H1 (cell line): ENCODE data around the gene MRPS27. TPM values are rescaled to one million over a fixed set of nuclear protein-coding genes. Genes with fewer than 3 reads are reported as not detected.

Source experiments
- BACH1 ChIP-seq: IDR thresholded peaks from 2 replicates; pipeline ENCODE4 v1.6.1; 2012; ENCODE audit warnings: low read length, improper control_type of control experiment
- BCL11A ChIP-seq, 2 experiments: IDR thresholded peaks; one replicate each; pipeline ENCODE4 v1.6.1; 2011; ENCODE audit warnings: low read depth in 2 of 2, low read length in 2 of 2, mild to moderate bottlenecking in 2 of 2
- BRCA1 ChIP-seq: IDR thresholded peaks from 2 replicates; pipeline ENCODE4 v1.6.1; 2012; ENCODE audit warnings: low read depth, low read length, improper control_type of control experiment
- CHD2 ChIP-seq: IDR thresholded peaks from 2 replicates; pipeline ENCODE4 v1.6.1; 2012; ENCODE audit warnings: low read length, improper control_type of control experiment
- CREB1 ChIP-seq: IDR thresholded peaks from 2 replicates; pipeline ENCODE4 v1.6.1; 2012; ENCODE audit warnings: inconsistent platforms
- EZH2 ChIP-seq: fragments of 200-600 bp; sonication (generic); IDR thresholded peaks from 2 replicates; pipeline ENCODE4 v1.7.1; 2012; ENCODE audit warnings: low read depth, mild to moderate bottlenecking, moderate library complexity, low read length, inconsistent platforms; ENCODE audit not compliant: severe bottlenecking
- GABPA ChIP-seq: IDR thresholded peaks from 2 replicates; pipeline ENCODE4 v1.6.1; 2011; ENCODE audit warnings: mild to moderate bottlenecking, low read length, moderate library complexity, borderline replicate concordance; ENCODE audit not compliant: insufficient read depth
- HDAC6 ChIP-seq: IDR thresholded peaks from one replicate; pipeline ENCODE4 v1.7.1; 2012; ENCODE audit warnings: low read depth, mild to moderate bottlenecking, inconsistent platforms, low read length, moderate library complexity
- KDM4A ChIP-seq: IDR thresholded peaks from one replicate; pipeline ENCODE4 v1.7.1; 2012; ENCODE audit warnings: low read depth, mild to moderate bottlenecking, moderate library complexity, low read length, inconsistent platforms; ENCODE audit not compliant: severe bottlenecking
- KDM5A ChIP-seq: fragments of 200-600 bp; IDR thresholded peaks from 2 replicates; pipeline ENCODE4 v1.7.1; 2012; ENCODE audit warnings: mild to moderate bottlenecking, low read length, inconsistent platforms, mixed read lengths
- NRF1 ChIP-seq: IDR thresholded peaks from 2 replicates; pipeline ENCODE4 v1.6.1; 2011; ENCODE audit warnings: mild to moderate bottlenecking, low read depth, low read length, improper control_type of control experiment
- PHF8 ChIP-seq: fragments of 200-600 bp; sonication (generic); conservative IDR thresholded peaks from 2 replicates; pipeline ENCODE4 v1.7.1; 2012; ENCODE audit warnings: low read depth, mild to moderate bottlenecking, inconsistent platforms, low read length, moderate library complexity
- POU5F1 ChIP-seq: IDR thresholded peaks from 2 replicates; pipeline ENCODE4 v1.6.1; 2011; ENCODE audit warnings: low read depth, mild to moderate bottlenecking, low read length, moderate library complexity
- RAD21 ChIP-seq, 2 experiments: IDR thresholded peaks in 1 of 2; conservative IDR thresholded peaks in 1 of 2; 2 replicates each; pipeline ENCODE4 v1.6.1; 2011; ENCODE audit warnings: low read depth in 2 of 2, low read length in 2 of 2, improper control_type of control experiment in 1 of 2, inconsistent platforms in 1 of 2, mild to moderate bottlenecking in 1 of 2, moderate library complexity in 1 of 2
- RFX5 ChIP-seq: IDR thresholded peaks from 2 replicates; pipeline ENCODE4 v1.6.1; 2011; ENCODE audit warnings: low read depth, low read length, improper control_type of control experiment, borderline replicate concordance
- RXRA ChIP-seq: IDR thresholded peaks from 2 replicates; pipeline ENCODE4 v1.6.1; 2011; ENCODE audit warnings: low read depth, mild to moderate bottlenecking, low read length, moderate library complexity; ENCODE audit not compliant: insufficient read depth
- SP4 ChIP-seq: IDR thresholded peaks from 2 replicates; pipeline ENCODE4 v1.6.1; 2012; ENCODE audit warnings: low read length, inconsistent platforms
- SRF ChIP-seq: IDR thresholded peaks from 2 replicates; pipeline ENCODE4 v1.6.1; 2011; ENCODE audit warnings: mild to moderate bottlenecking, low read depth, low read length, moderate library complexity
- SUZ12 ChIP-seq: fragments of 200-600 bp; sonication (generic); IDR thresholded peaks from 2 replicates; pipeline ENCODE4 v1.6.1; 2012; ENCODE audit warnings: mild to moderate bottlenecking, inconsistent platforms, low read length, moderate library complexity, mixed read lengths
- TBP ChIP-seq: IDR thresholded peaks from 2 replicates; pipeline ENCODE4 v1.6.1; 2011; ENCODE audit warnings: low read depth, low read length, improper control_type of control experiment
- TCF12 ChIP-seq: IDR thresholded peaks from 2 replicates; pipeline ENCODE4 v1.6.1; 2011; ENCODE audit warnings: low read depth, mild to moderate bottlenecking, low read length
- TEAD4 ChIP-seq: IDR thresholded peaks from 2 replicates; pipeline ENCODE4 v1.6.1; 2012; ENCODE audit warnings: low read depth, low read length, inconsistent platforms, mixed read lengths
- ZNF274 ChIP-seq: IDR thresholded peaks from 2 replicates; pipeline ENCODE4 v1.7.0; 2012; ENCODE audit warnings: low read length, borderline replicate concordance; ENCODE audit errors: extremely low read depth
- polyA plus RNA-seq, 7 experiments: library from polyadenylated mRNA; depleted of rRNA in 3 of 7; stranded (reverse) in 5 of 7; unstranded in 2 of 7; fragments of >200 nt in 5 of 7; fragments of 200-250 nt in 2 of 7; gene quantifications; 1 replicate in 5 of 7; 2 replicates in 1 of 7; 4 replicates in 1 of 7; pipeline versions ENCODE4 v1.2.1 to v1.2.3, GENCODE V29; 2011 to 2013; ENCODE audit warnings: missing spikeins in 2 of 7, mixed read lengths in 2 of 7
- total RNA-seq: library from RNA; stranded (reverse); fragmentation: NEBNext Ultra II Directional; extraction: Animal tissue kit (Norgen Biotek cat#: 25700); gene quantifications from 2 replicates; pipeline ENCODE4 v1.2.1, GENCODE V29; 2021
- TF ChIP-seq, protein P1 (sequence below): IDR thresholded peaks from 2 replicates; pipeline ENCODE4 v1.6.1; 2012; ENCODE audit warnings: inconsistent platforms

MRPS27 gene
- total and polyA plus RNA-seq, 2 of the 8 experiments (the other 6 are each of a cell fraction or from before 2014, with no cell fraction given), result 93.2 to 102 TPM

DNA sequence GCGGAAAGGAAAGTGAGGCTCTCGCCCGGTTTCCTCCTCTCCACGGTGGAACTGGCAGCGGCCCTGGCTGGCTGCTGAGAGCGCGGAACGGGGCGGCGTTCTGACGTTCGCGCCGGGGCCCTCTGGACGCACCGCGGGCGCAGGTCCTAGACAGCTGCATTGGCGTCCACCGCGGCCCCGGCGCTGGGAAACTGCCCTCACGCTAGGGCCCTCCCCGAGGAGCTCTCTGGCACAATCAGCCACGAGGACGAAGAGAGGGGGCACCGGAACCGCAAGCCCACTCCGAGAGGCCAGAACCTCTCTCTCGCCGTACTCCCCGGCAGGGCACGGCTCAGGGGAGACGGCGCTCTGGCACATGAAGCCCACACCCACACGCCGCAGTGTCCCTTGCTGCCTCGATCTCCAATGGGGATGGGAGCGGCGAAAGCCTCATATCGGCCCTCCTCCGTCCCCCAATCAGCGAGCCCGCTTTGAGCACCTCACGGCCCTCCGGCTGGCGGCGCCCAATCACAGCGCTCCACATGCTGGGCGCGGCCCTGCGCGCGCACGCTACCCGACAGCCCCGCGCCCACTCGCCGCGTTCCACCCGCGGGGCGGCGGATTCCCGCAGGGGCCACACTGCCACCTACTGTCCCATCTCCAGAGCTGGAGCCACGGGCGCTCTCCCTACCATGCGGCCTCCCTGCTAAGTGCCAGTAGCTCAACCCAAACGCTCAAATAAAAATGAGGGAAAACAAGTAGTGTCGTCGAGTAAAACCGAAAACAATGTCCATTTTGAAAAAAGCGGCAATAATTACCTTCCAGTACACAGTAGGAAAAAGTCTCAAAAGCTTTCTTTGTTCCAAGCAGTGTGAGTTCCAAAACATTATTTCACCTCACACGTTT, 11.8 kb downstream of the MRPS27 start (continued):
- no peak for TF ChIP-seq TCF12
- TF ChIP-seq KDM4A, result peak; percentile 71
- no peak for TF ChIP-seq BCL11A (IDR thresholded peaks at IDR 0.05; ENCODE audit: low read depth in 2 of 2, low read length in 2 of 2)
- no peak for TF ChIP-seq RFX5
- peak; percentile 94 for TF ChIP-seq BACH1
- peak; percentile 85 for TF ChIP-seq PHF8
- TF ChIP-seq RXRA, result no peak
- no peak for TF ChIP-seq EZH2
- no peak for TF ChIP-seq ZNF274
- TF ChIP-seq, protein P1, sequence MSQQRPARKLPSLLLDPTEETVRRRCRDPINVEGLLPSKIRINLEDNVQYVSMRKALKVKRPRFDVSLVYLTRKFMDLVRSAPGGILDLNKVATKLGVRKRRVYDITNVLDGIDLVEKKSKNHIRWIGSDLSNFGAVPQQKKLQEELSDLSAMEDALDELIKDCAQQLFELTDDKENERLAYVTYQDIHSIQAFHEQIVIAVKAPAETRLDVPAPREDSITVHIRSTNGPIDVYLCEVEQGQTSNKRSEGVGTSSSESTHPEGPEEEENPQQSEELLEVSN, result peak; percentile 92
- TF ChIP-seq POU5F1, result no peak
- TF ChIP-seq BRCA1, result no peak
- TF ChIP-seq CHD2, result peak; percentile 30; the same call in 1 of the 2 replicates
- no peak for TF ChIP-seq HDAC6
- no peak for TF ChIP-seq SP4
- TF ChIP-seq NRF1, result no peak
- TF ChIP-seq RAD21 (IDR thresholded peaks at IDR 0.05 in 1 of 2, conservative IDR thresholded peaks at IDR 0.05 in 1 of 2; ENCODE audit: low read depth in 2 of 2, low read length in 2 of 2), result peak; percentile 55 to 73
- TF ChIP-seq GABPA, result no peak
- TF ChIP-seq SRF, result no peak
- no peak for TF ChIP-seq KDM5A
- TF ChIP-seq TBP, result peak; percentile 85
- TF ChIP-seq TEAD4, result peak; percentile 61; the same call in 1 of the 2 replicates
- TF ChIP-seq CREB1, result peak; percentile 64; the same call in 1 of the 2 replicates
- 0 out of 2 replicates have a peak, but pooled peaks have one; percentile 41 for TF ChIP-seq SUZ12
